Stimulated activated CD8-positive, alpha-beta memory T cell treated with anti-CD3 and anti-CD28 coated beads, Interleukin-4, amount 100 ng/mL, for 24 hours (primary cell): Measurements from ENCODE around the gene KIF25.
"Not testable (repeated sequence)": the region's sequence is repeated elsewhere in the genome, so short reads cannot be mapped to it uniquely, and the experiment has no call there.

Source experiments
- DNase-seq: peaks from one replicate; pipeline ENCODE4 v3.0.0-alpha.2; 2020; ENCODE audit warnings: low read depth

Gene KIF25

GRCh38 chr6:167995731-167996151 is 1.7 kb upstream of the KIF25 start:
- no peak for DNase-seq

- no peak for DNase-seq
Measured at GRCh38 chr6:167996424-167997199, 859 bp upstream of the KIF25 start.

GRCh38 chr6:167998215-167998614 is 744 bp downstream of the KIF25 start:
- no peak for DNase-seq

- no peak for DNase-seq
Measured at GRCh38 chr6:168000198-168001028, 2.9 kb downstream of the KIF25 start.

GRCh38 chr6:168001029-168001332 is 3.5 kb downstream of the KIF25 start:
- DNase-seq = no peak

GRCh38 chr6:168001514-168001913 is 4.0 kb downstream of the KIF25 start:
- DNase-seq = not testable (repeated sequence)

GRCh38 chr6:168002804-168003203 is 5.3 kb downstream of the KIF25 start:
- DNase-seq = no peak

- DNase-seq = no peak
Measured at GRCh38 chr6:168004023-168004422, 6.6 kb downstream of the KIF25 start.

GRCh38 chr6:168004945-168005344 is 7.5 kb downstream of the KIF25 start:
- DNase-seq = no peak

GRCh38 chr6:168005796-168006195 is 8.3 kb downstream of the KIF25 start:
- DNase-seq = no peak

- DNase-seq = no peak
Measured at GRCh38 chr6:168007592-168008338, 10.3 kb downstream of the KIF25 start.

- no peak for DNase-seq
Measured at GRCh38 chr6:168009331-168009730, 11.9 kb downstream of the KIF25 start.

GRCh38 chr6:168011291-168011690 is 13.8 kb downstream of the KIF25 start:
- no peak for DNase-seq

GRCh38 chr6:168012431-168013249 is 15.2 kb downstream of the KIF25 start:
- DNase-seq = no peak

- DNase-seq = no peak
Measured at GRCh38 chr6:168013250-168013915, 15.9 kb downstream of the KIF25 start.

GRCh38 chr6:168014428-168014827 is 17.0 kb downstream of the KIF25 start:
- no peak for DNase-seq

- no peak for DNase-seq
Measured at GRCh38 chr6:168015009-168015408, 17.5 kb downstream of the KIF25 start.

- DNase-seq = no peak
Measured at GRCh38 chr6:168015482-168016175, 18.2 kb downstream of the KIF25 start.

- DNase-seq = no peak
Measured at GRCh38 chr6:168016176-168016620, 18.7 kb downstream of the KIF25 start.

- DNase-seq = no peak
Measured at GRCh38 chr6:168016721-168017525, 19.5 kb downstream of the KIF25 start.
